ENCODE data around the gene IZUMO4. TPM values are rescaled to one million over a fixed set of nuclear protein-coding genes. Genes with fewer than 3 reads are reported as not detected.

IZUMO4 gene
- total RNA-seq, 2 donors from 2014 or later: 13.9 to 143 TPM

DNA sequence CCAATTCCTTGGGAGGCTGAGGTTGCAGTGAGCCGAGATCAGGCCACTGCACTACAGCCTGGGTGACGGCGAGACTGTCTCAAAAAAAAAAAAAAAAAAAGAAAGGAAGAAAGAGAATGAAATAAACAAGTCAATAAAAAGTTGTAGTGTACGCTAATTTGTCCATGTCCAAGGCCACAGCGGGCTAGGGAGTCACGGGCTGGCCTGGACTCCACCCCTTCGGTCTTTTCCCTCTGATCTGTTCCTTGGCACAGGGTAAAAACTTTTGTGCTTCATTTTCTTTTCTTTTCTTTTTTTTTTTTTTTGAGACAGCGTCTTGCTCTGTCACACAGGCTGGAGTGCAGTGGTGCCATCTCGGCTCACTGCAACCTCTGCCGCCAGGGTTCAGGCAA, 26.3 kb upstream of the IZUMO4 start:
- Mint-ChIP-seq H3K9me3 (no peaks in the 10 kb centered on the region), H3K27me3 (no peaks in the 10 kb centered on the region), H3K27ac (peak overlapping the region; percentile 89), H3K4me1 (peaks cover 4% of the 10 kb centered on the region), H3K36me3 (ENCODE audit: low read depth) (peaks cover 72% of the 10 kb centered on the region), H3K4me3 (no peak overlapping the region)
- no peak for ATAC-seq (replicated peaks)

DNA sequence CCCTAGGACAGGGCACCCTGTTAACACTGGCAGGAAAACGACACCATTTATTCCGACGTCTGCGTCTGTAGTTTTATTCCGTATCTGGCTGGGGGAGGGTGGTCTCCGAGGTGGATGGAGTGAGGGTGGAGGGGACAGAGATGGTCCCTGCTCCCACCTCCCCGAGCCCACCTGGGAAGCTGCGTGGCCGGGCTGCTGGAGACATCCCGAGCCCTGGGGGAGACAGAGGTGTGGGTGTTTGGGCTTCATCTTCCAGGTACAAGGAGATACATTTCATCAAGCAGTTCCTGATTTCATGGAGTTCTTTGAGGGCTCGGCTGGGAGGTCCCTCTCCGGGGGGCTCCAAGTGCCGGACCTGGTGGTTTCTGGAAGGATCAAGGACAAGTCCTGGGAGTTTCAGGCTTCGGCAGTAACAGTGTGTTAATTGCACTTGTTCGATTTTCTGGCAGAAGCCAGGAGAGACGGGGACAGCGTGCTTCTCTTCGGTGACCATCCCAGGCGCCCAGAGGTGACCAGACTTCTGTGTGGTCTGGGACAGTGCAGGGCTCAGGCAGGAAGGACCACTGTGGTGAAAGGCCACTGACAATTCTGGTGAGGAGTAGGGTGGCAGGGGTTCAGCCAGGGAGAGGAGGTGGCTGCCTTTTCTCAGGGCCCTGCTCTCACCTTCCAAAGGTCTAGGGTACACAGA, 25.6 kb upstream of the IZUMO4 start:
- H3K9me3 Mint-ChIP-seq: no peaks in the 10 kb centered on the region
- H3K36me3 Mint-ChIP-seq (ENCODE audit: low read depth): peaks cover 79% of the 10 kb centered on the region
- peak; percentile 20 for ATAC-seq (replicated peaks)
- peak overlapping the region; percentile 50 for H3K4me3 Mint-ChIP-seq
- H3K27me3 Mint-ChIP-seq: no peaks in the 10 kb centered on the region
- peak overlapping the region; percentile 89 for H3K27ac Mint-ChIP-seq
- peaks cover 4% of the 10 kb centered on the region for H3K4me1 Mint-ChIP-seq

DNA sequence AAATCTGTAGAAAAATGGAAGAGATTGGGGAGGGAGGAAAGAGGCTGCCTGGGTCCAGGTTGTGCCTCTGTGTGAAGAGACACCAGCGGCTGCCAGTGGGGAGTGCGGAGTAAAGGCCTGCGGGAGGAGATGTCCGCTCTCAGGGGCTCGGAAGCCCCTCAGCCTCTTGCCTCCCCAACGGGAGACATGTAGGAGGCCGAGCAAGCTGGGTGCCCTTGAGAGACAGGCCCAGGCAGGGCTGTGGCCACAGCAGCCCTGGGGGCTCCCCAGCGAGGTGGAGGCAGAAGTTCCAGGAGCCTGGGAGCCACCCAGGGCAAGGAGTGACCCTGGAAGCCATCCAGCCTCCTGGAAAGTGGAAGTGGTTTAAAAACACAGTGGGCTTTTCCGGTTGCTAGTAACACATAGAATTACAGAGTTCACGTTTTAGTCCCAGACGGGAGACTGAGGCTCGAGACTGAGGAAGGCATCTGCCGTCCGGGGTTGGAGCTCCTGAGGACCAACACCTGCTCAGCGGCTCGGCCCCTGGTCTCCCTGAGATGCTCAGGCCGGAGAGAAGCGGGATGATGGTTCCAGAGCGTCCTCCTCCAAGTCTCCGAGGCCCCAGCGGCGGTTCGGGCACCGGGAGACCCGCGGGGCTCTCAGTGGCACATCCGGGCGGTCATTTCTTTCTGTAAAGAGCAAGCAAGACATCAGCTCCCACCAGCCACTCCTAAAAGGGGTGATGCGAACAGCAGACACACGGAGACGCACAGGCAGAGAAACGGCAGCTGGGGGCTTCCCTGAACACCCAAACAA, 23.8 kb upstream of the IZUMO4 start:
- Mint-ChIP-seq H3K4me1 (peaks cover 4% of the 10 kb centered on the region), H3K27me3 (no peaks in the 10 kb centered on the region), H3K9me3 (no peaks in the 10 kb centered on the region), H3K4me3 (peak overlapping the region; percentile 0), H3K27ac (peak overlapping the region; percentile 89), H3K36me3 (ENCODE audit: low read depth) (peaks cover 97% of the 10 kb centered on the region)
- ATAC-seq (replicated peaks): no peak

DNA sequence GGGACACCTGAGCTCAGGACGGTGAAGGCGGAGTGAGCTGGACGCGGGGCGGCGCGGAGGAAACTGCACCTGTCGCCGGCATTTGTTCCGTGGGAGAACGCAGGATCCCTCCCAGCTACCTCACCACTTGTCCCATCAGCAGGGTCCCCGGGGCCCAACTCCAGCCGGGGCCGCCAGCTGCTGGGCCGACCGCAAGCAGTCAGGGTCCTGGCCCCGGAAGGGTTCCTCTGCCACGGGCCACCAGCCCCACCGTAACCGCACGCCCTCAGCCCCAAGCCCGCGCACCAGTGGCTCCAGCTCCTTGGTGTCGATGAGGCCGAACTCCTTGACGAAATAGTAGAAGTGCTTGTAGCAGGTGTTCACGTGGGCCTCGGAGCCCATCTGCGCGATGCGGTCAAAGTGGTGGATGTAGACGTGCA, 20.2 kb upstream of the IZUMO4 start:
- ATAC-seq (replicated peaks): no peak
- peaks cover 100% of the 10 kb centered on the region for H3K36me3 Mint-ChIP-seq (ENCODE audit: low read depth)
- no peak overlapping the region for H3K4me3 Mint-ChIP-seq
- H3K4me1 Mint-ChIP-seq: no peaks in the 10 kb centered on the region
- H3K27me3 Mint-ChIP-seq: no peaks in the 10 kb centered on the region
- no peak overlapping the region for H3K27ac Mint-ChIP-seq
- no peaks in the 10 kb centered on the region for H3K9me3 Mint-ChIP-seq

DNA sequence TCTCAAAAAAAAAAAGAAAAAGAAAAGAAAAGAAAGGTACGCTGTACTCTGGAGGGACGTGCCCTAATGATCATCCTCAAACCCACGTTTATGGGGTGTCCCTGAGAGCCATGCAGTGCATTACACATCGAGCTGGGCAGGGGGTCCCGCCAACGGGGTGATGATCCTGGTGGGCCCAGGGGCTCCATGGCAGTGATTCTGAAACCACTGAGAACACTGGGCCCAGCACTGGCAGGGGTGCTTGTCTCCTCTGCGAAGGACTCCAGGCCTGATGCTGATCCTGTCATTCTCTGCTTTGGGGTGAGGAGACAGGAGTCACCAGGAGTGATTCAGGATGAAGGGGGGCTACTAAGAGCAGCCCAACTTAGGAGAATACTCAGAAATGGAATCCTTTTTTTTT, 19.3 kb upstream of the IZUMO4 start:
- peaks cover 100% of the 10 kb centered on the region for H3K36me3 Mint-ChIP-seq (ENCODE audit: low read depth)
- no peaks in the 10 kb centered on the region for H3K4me1 Mint-ChIP-seq

DNA sequence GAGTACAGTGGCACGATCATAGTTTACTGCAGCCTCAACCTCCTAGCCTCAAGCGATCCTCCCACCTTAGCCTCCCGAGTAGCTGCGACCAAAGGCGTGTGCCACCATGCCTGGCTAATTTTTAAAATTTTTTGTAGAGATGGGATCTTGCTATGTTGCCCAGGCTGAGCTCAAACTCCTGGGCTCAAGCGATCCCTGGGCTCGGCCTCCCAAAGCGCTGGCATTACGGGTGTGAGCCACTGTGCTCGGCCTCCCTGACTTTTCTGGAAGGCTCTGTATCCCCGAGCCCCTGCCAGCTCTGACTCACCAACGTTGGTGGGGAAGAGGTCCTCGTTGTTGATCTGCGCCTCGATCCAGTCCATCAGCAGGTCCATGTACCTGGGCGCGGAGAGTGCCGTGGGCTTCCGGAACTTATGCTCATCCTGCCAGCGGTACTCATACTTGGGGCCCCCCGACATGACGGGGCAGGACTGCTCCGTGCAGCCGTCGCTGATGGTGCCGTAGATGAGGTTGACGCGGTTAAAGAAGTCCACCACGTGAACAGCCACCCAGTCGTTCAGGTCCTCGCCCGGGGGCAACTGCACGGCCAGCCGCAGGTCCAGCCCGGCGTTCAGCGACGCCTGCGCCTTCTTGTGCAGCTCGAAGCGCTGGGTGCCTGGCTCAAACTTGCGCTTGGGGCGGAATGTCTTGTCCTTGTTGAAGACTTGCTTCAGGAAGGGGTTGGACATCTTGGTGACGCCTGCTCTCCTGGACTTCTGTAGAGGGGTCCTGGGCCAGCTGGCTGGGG, 18.7 kb upstream of the IZUMO4 start:
- Mint-ChIP-seq H3K4me1 (no peaks in the 10 kb centered on the region), H3K27me3 (no peaks in the 10 kb centered on the region), H3K36me3 (ENCODE audit: low read depth) (peaks cover 100% of the 10 kb centered on the region), H3K9me3 (no peaks in the 10 kb centered on the region), H3K4me3 (peak overlapping the region; percentile 97), H3K27ac (no peak overlapping the region)
- ATAC-seq (replicated peaks): no peak

More for the DNA sequence above, 19.3 kb upstream of the IZUMO4 start:
- no peak overlapping the region for H3K27ac Mint-ChIP-seq
- H3K4me3 Mint-ChIP-seq: no peak overlapping the region
- no peak for ATAC-seq (replicated peaks)
- H3K27me3 Mint-ChIP-seq: no peaks in the 10 kb centered on the region
- H3K9me3 Mint-ChIP-seq: no peaks in the 10 kb centered on the region

DNA sequence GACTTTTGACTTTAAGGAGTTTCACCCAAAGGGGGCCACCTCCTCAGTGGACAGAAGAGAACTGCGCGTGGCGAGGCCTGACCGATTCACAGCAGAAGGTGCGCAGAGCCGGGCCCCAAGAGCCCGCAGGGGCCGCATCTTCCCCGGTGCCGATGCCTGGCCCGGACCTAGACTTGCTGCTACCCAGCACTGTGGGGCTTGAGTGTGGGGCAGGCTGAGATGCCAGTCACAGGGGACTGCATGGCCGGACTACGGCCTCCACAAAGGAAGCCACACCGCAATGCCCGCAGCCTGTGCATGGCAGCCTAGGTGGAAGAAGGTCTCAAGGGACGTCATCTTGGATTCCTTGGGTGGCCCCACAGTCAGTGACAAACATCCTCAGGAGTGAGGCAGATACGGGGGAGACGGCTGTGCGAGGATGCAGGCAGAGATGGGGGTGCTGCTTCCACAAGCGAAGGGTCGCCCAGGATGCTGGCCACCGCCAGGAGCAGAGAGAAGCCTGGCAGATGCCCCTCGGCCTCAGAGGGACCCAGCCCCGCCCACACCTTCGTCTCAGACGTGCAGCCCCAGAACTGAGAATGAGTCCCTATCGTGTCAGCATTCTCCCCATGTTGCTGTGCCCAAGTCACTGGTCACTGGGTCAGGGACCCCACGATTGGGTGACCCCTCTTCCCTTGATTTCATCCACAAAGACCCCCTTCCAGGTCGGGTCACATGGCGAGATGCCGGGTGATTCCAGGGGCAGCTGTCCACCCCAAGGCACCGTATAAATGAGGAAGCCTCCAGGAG, 17.4 kb upstream of the IZUMO4 start:
- Mint-ChIP-seq H3K4me3 (peak overlapping the region; percentile 97), H3K9me3 (no peaks in the 10 kb centered on the region), H3K27ac (peak overlapping the region; percentile 83), H3K27me3 (no peaks in the 10 kb centered on the region), H3K4me1 (no peaks in the 10 kb centered on the region), H3K36me3 (ENCODE audit: low read depth) (peaks cover 100% of the 10 kb centered on the region)
- ATAC-seq (replicated peaks): no peak

DNA sequence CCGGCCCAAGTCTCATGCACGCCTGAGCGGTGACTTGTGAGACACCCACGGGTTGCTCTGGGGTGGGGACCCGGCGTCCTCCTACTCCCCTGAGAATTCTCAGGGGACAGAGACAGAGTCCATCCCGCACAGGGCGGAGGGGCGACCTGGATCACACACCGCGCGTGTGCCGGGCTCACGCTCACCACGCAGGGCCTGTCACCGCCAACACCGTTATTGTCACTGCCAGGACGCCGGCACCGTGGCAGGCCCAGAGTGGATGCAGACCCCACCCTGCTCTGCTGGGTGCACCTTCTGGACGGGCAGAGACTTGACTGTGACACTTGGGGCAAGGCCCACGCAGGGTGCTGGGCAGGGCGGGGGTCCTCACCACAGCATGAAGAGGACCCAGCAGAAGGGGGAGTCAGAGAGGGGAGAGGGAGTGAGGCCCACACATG, 16.8 kb upstream of the IZUMO4 start:
- Mint-ChIP-seq H3K9me3 (no peaks in the 10 kb centered on the region), H3K4me3 (peak overlapping the region; percentile 97), H3K27me3 (no peaks in the 10 kb centered on the region), H3K36me3 (ENCODE audit: low read depth) (peaks cover 100% of the 10 kb centered on the region), H3K4me1 (no peaks in the 10 kb centered on the region), H3K27ac (peak overlapping the region; percentile 83)
- no peak for ATAC-seq (replicated peaks)

DNA sequence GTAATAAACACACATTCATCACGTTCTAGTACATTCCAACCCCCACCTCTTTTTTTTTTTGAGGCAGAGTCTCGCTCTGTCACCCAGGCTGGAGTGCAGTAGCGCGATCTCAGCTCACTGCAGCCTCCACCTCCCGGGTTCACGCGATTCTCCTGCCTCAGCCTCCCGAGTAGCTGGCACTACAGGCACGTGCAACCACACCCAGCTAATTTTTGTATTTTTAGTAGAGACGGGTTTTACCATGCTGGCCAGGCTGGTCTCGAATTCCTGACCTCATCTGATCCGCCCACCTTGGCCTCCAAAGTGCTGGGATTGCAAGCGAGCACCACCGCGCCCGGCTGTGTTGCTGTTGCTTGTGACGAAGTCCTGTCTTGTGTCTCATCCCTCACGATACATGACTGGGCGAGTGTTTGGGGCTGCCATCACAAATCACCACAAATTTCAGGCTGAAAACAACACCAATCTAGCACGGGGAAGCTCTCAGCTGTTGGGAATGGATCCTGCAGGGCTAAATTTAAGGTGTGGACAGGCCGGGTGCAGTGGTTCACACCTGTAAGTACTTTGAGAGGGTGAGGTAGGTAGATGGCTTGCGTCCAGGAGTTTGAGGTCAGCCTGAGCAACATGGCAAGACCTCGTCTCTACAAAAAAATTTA, 16.3 kb upstream of the IZUMO4 start:
- Mint-ChIP-seq H3K9me3 (no peaks in the 10 kb centered on the region), H3K27me3 (no peaks in the 10 kb centered on the region), H3K36me3 (ENCODE audit: low read depth) (peaks cover 100% of the 10 kb centered on the region), H3K27ac (peak overlapping the region; percentile 83), H3K4me1 (no peaks in the 10 kb centered on the region), H3K4me3 (peak overlapping the region; percentile 97)
- ATAC-seq (replicated peaks): no peak

DNA sequence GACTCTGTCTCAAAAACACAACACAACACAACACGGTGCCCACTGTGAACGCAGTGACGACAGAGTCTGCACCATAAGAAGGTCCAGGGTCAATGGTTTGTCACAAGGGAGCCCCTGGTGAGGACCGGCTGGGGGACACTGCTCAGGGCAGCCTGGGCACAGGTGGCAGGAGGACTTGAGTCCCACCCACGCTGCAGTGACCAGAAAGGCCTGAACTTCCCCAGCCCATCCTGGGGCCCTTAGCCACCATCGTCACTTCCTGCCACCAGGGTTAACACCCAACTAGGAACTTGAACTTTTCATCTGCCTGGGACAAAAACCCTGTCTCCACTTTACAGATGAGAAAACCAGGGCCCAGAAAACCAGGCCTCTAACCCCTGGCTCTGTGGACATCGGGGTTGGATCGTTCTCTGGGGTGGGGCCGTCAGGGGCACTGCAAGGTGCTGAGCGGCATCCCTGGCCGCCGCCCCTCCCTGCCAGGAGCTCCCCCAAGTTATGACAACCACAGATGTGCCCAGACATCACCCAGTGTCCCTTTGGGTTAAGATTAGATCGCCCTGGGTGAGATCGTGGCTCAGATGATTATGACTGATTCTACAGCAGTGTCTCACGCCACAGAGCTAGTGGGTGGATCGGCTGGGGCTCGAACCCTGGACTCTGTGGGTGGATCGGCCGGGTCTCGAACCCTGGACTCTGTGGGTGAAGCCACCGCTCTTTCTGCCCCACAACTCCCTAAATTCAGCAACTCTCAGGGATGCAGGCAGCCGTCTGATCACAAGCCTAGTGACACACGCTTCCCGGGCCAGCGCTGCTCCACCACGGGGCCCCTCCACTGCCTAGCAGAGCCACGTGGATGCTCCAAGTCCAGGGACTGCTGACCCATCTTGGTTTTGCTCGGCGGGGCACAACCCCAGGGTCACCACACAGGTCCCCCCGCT, 14.6 kb upstream of the IZUMO4 start:
- H3K36me3 Mint-ChIP-seq (ENCODE audit: low read depth): peaks cover 96% of the 10 kb centered on the region
- H3K4me1 Mint-ChIP-seq: peaks cover 7% of the 10 kb centered on the region
- no peaks in the 10 kb centered on the region for H3K27me3 Mint-ChIP-seq
- H3K4me3 Mint-ChIP-seq: peak overlapping the region; percentile 97
- H3K9me3 Mint-ChIP-seq: peaks cover 3% of the 10 kb centered on the region
- peak; percentile 27 for ATAC-seq (replicated peaks)
- peak overlapping the region; percentile 100 for H3K27ac Mint-ChIP-seq

DNA sequence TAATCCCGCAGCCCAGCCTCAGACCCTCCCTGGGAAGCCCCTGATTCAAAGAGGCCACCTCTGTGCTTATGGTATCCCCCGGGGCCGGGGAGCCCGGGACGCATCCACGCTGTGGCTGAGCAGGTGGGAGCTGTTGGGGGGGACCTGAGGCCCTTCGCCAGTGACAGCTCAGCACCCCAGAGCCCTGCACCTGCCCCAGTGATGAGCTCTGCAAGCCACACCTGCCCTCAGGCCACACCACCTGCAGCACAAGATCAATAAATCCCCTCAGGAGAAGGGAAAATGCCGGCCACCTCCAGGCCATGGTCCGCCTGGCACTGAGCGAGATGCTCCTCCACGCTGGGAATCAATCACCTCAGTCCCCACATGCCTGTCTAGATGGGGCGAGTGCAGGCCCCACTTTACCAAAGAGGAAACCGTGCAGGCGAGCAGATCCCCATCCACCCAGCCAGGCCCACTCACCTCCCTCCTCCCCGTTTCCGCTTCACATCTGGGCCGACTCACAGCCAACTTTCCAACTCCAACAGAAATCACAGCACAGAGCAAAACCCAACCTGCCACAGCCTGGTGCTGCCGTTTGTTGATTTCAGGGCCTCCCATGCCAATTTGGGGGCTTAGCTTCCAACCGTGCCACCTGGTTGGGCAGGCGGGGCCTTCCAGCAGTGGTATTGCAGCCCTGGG, 13.4 kb upstream of the IZUMO4 start:
- Mint-ChIP-seq H3K9me3 (peaks cover 4% of the 10 kb centered on the region), H3K27ac (peak overlapping the region; percentile 100), H3K36me3 (ENCODE audit: low read depth) (peaks cover 96% of the 10 kb centered on the region), H3K27me3 (no peaks in the 10 kb centered on the region), H3K4me1 (peaks cover 11% of the 10 kb centered on the region), H3K4me3 (peak overlapping the region; percentile 97)
- peak; percentile 18 for ATAC-seq (replicated peaks)

DNA sequence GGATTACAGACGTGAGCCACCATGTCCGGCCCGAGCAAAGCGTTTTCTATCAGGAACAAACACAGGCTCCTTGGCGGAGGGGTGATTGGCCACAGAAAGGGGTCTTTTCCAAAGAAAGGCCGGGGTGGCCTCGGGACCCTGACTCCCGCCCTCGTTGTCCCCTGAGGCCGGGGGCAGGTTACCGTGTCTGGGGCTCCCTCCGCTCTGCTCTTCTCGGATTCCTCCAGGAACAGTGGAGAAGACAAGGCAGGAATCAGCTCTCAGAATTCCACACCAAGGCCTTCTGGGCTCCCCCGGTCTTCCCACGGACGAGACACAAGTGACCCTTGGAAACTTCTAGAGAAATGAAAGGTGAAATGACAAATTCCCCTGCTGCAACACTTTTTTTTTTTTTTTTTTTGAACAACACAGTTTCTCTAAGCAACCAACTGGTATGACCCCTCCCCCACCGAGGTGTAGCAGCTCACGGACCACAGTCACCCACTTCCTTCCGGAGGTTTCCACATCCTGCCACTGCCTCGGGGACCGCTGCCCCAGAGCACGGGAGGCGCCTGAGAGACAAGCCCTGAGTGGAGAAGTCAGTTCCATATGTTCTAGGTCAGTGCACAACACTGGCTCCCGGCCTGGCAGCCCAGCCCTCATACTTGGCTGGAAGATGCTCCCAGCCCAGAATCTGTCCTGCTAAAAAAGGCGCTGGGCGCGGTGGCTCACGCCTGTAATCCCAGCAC, 11.6 kb upstream of the IZUMO4 start:
- peak overlapping the region; percentile 97 for H3K4me3 Mint-ChIP-seq
- no peaks in the 10 kb centered on the region for H3K27me3 Mint-ChIP-seq
- ATAC-seq (replicated peaks): peak; percentile 69
- H3K4me1 Mint-ChIP-seq: peaks cover 24% of the 10 kb centered on the region
- H3K9me3 Mint-ChIP-seq: peaks cover 4% of the 10 kb centered on the region
- peak overlapping the region; percentile 100 for H3K27ac Mint-ChIP-seq
- H3K36me3 Mint-ChIP-seq (ENCODE audit: low read depth): peaks cover 96% of the 10 kb centered on the region

Measured in activated T-helper 17 cell treated with anti-CD3 and anti-CD28 coated beads, Interleukin-2, amount 50 U/mL, for 72 hours (primary cell).